GM18511 (cell line): ENCODE results near the gene SIGLEC10.
A peak's percentile ranks its signal among the peaks of the same experiment; 100 is the strongest.
"Not testable (repeated sequence)": the region's sequence is repeated elsewhere in the genome, so short reads cannot be mapped to it uniquely, and the experiment has no call there.

Source experiments
- ATAC-seq: cut with Tn5 transposase; IDR thresholded peaks from one replicate; pipeline ENCODE4 v1.9.1; 2021; ENCODE audit warnings: mild to moderate bottlenecking, moderate library complexity; ENCODE audit not compliant: unreplicated experiment

The SIGLEC10 gene

DNA sequence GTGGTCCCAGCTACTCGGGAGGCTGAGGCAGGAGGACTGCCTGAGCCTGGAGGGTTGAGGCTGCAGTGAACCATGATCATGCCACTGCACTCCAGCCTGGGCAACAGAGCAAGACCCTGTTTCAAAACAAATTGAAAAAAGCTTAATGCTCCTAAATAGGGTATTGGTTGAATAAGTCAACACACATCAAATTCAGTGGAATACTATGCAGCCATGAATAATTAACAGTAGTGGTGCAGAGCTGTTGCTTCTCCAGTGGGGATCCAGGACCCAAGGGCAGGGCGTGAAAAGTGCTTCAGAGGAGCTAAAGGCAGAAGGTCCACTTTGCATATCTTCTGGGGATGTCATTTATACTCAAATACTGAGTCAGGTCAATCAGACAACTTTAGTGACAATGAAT, 22.6 kb upstream of the SIGLEC10 start:
- no peak for ATAC-seq

DNA sequence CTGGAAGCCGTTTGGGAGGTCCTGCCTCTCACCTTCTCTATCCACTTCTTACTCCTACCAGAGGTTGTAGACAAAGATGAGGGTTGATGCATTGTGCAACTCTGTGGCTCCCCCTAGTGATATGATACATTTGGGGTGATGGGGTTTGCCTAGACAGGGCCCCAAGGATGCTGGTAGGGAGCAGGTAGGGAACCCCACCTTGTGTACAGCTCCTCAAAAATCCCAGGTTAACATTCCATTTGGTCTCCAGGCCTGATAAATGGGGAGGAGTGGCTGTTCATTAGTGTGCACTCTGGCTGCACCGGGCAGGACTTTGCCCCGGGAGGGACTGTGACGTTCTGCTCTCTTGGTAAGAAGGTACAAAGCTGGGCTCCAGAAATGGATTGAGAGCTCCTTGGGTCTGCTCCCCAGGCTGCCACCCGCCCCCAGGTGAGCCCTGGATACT, 21.6 kb upstream of the SIGLEC10 start:
- no peak for ATAC-seq

DNA sequence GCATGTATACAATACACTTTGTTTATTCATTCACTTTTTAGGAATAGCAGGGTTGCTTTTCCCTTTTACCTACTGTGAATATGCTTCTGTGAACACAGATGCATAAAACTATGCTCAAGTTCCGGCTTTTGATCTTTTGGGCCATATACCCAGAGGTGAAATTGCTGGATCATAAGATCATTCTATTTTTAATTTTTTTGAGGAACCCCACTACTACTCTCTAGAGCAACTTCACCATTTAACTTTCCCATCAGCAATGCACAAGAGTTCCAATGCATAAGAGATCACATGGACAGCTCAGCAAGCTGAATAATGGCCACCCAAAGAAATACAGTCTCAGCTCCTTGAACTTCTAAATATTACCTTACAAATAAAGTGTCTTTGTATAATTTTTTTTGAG, 17.0 kb upstream of the SIGLEC10 start:
- ATAC-seq = no peak

DNA sequence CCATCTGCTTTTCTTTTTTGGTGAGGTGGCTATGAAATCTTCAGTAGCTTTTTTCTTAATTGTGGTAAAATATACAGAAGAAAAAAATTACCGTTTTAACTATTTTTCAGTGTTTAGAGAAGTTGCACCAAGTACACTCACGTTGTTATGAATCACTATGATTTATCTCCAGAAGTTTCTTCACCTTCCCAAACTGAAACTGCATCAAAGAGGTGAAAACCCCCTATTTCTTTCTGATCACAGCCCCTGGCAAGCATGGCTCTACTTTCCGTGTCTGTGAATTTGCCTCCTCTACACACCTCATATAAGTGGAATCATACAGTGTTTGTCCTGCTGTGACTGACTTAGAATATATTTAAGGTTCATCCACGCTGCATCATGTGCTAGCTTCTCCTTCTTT, 15.6 kb upstream of the SIGLEC10 start:
- ATAC-seq = no peak

DNA sequence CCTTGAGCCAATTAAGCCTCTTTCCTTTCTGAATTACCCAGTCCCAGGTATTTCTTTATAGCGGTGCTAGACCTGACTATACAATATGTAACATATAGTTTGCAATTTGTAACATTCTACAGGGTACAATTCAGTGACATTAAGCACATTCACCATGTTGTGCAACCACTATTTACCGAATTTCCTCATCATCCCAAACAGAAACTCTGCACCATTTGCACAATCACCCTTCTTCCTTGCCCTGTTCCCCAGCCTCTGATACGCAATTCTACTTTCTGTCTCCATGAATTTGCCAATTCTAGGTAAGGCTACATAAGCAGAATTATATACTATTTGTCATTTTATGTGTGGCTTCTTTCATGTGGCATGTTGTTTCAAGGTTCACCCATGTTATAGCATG, 13.7 kb upstream of the SIGLEC10 start:
- ATAC-seq = no peak

DNA sequence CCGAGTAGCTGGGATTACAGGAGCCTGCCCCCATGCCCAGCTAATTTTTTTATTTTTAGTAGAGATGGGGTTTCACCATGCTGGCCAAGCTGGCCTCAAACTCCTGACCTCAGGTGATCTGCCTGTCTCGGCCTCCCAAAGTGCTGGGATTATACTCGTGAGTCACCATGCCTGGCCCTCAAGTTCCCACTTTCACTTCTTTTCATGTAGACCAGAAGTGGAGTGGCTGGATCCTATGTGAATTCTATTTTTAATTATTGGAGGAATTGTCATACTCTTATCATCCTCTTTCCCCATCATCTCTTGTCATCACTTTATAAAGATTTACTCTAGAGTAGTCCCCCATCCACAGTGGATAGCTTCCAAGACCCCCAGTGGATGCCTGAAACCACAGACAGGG, 12.8 kb upstream of the SIGLEC10 start:
- no peak for ATAC-seq

DNA sequence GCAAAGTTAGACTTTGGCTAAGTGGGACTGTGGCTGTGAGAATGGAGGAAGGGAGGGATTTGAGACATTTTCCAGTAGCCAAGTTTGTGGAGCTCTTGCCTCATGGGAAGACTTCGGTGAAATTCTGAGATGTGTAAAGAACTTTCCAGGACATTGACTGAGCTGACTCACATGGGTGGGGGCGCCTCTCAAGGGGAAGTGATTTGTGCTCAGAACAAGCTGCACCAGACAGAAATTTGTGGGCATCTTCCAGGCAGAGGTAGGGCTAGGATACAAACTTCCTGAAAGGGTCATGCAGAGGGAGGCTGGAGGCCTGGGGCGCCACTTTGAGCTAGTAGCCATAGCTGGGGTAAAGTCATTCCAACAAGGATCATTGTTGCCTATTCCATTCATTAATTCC, 9.8 kb upstream of the SIGLEC10 start:
- ATAC-seq = no peak

DNA sequence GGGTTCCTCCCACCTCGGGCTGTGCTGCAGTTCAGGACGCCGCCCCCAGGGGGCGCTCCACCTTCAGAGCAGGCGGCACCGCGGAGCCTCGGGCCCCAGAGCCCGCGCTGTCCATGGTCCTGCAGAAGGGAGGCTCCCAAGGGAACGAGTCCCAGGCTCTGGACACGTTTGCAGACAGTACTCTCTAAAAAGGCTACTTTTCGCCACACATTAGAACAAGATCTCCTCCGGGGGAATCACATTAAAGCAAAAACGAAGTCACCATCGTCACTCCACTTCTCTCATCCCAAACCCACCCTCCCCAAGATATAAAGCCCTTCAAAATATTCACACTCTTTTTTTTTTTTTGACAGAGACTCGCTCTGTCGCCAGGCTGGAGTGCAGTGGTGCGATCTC, 4.6 kb upstream of the SIGLEC10 start:
- no peak for ATAC-seq

DNA sequence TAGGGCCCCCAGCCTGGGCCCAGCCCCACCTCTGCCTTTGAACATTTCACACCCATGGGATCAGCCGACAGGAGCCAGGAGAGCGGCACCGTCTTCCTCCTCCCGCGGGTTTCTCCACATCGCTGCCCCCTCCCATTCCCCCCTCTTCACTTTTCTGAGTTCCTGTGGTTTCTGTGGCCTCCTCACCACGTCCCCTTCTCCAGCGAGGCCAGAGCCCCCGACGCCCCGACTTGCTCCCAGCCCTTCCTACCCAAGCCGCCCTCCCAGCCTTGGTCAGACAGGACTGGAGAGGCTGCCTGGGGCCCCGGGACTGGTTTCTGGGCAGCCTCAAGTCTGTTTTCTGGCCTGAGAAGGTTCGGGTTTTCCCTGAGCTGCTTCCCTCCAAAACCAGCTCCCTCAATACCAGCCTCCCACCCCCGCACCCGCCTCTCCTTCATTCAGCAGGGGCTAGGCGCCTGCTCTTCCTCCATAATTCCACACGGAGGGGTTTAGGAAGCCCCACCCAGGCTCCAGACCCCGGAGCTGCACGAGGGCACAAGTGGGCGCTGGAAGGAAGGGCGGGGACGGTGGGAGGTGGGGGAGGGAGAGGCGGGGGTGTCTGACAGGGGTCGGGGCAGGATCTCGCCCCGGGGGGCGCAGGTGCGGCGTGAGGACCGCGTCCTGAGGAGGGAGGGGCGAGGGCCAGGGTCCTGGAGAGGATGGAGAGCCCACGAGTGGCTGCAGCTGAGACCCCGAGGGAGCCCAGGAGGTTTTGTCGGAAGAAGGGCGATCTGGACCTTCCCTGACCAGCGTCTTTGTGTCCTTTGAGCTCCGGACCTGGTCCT, 4.0 kb upstream of the SIGLEC10 start:
- ATAC-seq = no peak

DNA sequence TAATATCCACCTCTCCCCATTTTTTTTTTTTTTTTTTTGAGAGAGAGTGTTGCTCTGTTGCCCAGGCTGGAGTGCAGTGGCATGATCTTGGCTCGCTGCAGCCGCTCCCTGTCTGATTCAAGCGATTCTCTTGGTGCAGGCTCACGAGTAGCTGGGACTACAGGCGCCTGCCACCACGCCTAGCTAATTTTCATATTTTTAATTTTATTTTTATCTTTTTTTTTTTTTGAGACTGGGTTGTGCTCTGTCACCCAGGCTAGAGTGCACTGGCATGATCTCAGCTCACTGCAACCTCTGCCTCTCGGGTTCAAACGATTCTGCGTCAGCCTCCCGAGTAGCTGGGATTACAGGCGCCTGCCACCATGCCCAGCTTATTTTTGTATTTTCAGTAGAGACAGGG, 3.1 kb upstream of the SIGLEC10 start:
- not testable (repeated sequence) for ATAC-seq

DNA sequence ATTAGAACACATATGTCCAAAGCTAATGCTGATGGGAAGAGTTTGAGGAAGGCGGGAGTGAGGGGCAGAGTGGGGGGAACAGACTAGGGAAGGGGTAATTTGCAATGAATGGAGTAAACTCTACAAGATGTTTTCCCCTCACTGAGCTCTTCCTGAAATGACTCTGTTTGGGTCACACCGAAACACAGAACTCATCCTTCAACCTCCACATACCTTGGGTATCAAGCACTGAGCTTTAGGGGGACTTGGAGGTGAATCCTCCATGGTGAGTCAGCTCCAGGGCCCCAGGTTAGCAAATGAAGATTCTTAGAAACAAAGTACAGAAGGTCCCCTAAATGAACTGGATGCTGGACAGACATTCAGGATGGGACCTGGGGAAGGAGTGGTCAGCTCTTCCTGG, 1.3 kb upstream of the SIGLEC10 start:
- ATAC-seq = no peak

DNA sequence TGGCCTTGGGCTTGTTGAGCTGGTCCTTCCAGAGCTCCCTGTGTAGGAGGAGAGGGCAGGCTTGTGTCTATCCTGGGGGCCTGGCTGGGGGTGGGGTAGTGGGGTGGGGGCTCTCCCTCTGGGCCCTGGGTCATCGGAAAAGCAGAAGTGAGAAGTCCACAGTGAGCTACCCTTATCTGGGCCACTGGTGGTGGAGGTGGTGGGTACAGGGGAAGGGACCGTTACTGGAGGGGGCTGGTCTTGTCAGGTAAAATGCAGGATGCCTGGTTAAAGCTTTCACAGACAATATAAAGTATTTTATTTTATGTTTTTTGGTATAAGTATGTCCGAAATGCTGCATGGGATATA, 342 bp upstream of the SIGLEC10 start:
- peak; percentile 52 for ATAC-seq

DNA sequence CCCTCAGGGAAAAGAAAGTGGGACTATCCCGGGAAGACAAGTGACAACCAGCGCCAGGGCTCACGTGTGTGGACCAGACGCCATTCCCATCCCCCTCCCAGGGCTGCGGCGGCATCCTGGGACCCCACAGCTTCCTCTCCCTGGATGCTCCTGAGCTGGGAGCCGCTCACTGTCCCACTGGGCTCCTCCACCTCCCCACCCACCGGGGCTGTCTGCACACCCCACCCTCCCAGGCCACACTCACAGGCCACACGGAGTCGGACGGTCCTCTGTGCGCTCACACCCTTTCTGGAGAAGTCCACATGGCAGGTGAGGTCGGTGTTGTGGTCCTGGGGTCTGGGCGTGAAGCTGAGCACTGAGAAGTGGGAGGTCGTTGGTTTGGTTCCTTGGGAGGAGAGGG, 1.0 kb downstream of the SIGLEC10 start:
- not testable (repeated sequence) for ATAC-seq

DNA sequence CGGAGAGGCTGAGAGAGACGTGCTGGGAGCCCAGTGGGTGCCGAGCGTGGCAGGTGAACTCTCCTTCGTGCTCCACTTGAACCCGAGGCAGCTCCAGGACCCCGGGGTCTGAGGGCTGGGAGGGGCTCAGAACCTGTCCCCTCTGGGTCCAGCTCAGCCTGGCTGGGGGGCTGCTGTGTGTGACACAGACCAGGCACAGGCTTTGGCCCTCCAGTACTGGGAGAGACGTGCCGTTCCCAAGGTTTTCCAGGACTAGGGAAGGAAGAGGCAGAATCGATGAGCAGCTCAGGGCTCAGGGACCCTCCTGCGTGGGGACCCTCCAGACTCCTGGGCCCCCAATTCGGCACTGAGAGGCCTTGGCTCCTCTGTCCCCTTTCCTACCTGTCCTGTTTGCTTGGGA, 2.3 kb downstream of the SIGLEC10 start:
- ATAC-seq = no peak

DNA sequence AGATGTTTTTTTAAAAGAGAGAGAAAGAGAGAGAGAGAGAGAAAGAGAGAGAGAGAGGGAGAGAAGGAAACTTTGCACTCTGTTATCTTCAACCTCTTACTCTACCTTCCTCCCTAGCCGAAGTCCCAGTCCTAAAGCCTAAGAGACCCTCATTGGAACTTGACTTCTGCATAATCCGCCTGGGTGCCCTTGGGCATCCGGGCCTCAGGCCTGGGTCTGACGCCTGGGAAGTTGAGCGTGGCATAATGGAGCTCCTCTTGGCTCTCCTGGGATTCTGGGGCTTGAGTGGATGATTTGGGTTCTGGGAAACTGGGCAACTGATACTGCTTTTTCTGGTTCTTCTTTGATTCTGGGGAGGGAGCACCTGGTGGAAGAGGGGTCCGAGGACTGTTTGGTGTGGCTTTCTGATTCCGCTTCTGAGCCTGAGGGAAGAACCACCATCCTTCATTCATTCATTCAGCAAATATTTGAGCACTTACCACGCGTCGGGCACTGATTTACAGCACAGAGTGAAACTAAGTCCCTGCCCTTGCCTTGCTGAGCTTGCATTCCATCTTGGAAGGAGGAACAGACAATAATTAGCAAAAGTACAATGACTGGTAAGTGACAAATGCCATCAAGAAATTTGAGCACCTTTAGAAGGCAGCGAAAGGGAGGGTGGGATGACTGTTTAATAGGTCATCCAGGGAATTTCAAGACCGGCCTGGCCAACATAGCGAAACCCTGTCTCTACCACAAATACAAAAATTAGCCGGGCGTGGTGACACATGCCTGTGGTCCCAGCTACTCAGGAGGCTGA, 6.3 kb downstream of the SIGLEC10 start:
- no peak for ATAC-seq

DNA sequence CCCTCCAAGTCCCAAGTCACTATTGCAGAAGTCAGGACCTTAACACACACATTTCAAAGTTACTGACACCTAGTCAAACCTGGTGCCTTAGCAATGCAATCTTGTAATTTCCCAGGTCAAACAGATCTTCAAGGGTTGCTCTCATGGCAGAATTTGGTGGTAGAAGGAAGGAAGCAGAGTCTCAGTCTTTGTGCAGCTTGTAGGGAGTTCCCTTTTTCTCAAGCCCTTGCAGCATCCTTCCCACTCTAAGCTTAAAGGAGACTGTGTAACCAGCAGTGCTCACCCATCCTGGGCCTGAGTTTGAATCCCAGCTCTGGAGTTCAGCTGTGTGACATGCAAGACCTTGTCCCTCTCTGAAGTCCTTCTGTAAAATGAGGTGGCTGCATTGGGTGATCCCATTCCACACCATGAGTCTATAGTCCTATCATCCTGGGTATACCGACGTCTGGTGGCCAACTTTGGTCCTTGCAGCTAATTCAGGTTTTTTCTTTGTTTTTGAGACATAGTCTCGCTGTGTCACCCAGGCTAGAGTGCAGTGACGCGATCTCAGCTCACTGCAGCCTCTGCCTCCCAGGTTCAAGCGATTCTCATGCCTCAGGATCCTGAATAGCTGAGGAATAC, 9.8 kb downstream of the SIGLEC10 start:
- ATAC-seq = no peak

DNA sequence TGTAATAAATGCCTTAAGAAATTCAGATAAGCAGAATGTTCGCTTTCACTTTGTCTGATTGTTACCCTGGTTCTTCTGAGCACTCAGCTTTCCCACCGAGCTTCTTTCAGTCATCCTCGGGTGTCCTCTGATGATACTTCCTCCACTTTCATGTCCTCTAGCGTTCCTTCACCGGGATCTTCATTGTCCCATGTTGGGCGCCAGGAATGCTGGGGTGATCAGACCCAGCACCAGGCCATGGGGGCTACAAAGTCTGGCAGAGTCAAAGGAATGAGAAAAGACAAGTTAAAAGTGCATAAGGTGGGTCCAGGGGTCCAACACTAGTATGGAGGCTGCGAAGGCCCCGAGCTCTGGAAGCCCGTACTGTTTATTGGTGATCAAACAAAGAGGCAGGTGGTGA, 15.3 kb downstream of the SIGLEC10 start:
- ATAC-seq = no peak

DNA sequence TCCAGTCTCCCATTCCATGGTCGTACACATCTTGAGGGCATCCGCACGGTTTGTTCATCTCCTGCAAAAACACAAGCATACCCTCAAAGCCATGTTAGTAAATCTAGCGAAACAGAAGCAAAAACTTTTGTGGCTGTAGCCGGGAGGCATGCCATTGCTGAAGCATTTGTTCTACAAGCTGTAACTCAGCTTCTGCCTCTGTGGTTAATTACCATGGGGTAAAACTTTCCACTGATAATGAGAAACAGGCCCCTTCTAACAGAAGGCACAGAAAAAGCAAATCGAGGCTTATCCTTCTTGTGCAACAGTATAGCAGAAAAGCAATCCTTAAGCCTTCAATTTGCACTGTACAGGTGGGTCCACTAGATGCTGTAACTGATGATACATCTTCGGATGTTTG, 17.5 kb downstream of the SIGLEC10 start:
- ATAC-seq = not testable (repeated sequence)

DNA sequence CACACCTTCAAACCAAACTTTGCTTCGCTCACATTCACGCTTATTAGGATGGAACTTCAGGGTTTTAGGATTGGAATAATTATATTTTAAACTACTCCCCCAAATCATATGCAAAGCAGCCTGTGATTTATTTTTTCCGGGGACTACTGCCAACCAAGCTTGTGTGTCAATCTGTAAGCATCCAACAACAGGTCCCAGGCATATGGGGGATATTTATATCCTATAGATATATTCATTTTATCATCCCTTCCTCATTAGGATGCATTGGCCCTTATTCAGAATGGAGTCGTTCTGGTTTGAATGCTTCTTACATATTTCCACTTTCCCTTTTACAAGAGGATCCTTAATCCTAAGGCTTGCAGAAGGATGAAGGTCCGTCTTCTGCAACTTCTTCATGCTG, 18.2 kb downstream of the SIGLEC10 start:
- no peak for ATAC-seq

DNA sequence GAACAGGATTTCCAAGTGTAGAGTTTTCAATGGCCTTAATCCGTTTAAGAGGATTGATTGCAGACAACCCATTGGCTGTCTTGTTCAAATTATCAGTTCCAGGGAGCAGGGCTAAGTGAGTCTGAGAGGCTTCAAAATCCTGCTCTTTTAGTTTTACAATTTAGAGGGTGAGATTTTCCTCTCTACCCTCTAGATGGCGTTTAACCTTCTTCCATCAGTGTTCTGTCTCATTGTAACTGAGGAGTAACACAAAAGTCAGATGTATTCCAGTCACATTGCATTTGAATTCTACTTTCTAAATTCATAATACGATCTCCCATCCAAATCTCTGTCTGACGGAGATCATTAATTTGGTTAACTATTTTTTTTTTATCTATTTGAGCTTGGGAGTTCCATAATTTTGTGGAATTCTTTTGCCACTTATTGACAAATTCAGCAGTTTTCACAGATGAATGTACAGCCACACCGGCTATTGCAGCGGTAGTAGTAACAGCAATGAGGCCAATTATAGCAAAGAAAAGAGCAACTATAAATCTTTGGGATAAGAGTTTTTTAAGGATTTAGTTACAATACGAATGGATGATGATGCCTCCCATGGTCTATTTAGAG, 19.2 kb downstream of the SIGLEC10 start:
- ATAC-seq = no peak

DNA sequence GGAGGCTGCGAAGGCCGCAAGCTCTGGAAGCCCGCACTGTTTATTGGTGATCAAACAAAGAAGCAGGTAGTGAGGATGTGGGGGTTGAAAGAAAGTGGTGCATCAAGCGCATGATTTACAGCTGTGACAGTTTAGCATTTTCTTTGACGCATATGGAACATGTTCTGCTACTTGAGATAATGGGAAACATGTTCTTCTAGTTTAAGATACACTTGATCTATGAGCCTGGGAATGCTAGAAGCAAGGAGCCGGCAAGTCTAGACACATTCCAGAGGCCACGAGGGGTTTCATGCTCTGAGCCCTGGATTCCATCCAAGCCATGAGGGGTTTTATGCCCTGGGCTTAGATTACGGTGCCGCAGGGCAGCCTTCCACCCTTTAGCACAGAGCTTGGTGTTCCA, 20.0 kb downstream of the SIGLEC10 start:
- ATAC-seq = not testable (repeated sequence)
